ENCODE results near the gene RBFOX2.
"Not testable (repeated sequence)": the region's sequence is repeated elsewhere in the genome, so short reads cannot be mapped to it uniquely, and the experiment has no call there.

RBFOX2 gene

DNA sequence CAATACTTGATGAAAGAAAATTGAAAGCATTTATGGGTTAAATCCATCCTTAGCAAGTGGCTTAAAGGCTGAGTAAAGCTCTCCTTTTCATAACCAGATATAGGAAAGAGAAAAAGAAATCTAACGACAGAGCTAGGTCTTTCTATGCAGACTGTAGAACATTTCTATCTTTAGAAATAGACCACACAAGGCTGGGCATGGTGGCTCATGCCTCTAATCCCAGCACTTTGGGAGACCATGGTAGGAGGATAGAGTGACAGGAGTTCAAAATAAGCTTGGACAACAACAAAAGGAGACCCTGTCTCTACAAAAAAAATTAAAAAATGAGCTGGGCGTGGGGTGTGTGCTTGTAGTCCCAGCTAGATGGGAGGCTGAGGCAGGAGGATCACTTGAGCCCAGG, 220.2 kb downstream of the RBFOX2 start:
- H3K9me3 ChIP-seq (ENCODE audit: control insufficient read depth, low read length), result no peaks in the 10 kb centered on the region
- H3K4me3 ChIP-seq (ENCODE audit: insufficient read depth, low read depth, low read length, poor library complexity, severe bottlenecking), result no peak overlapping the region
- no peaks in the 10 kb centered on the region for H3K27me3 ChIP-seq (replicated peaks; ENCODE audit: control insufficient read depth, insufficient read depth, low read length, poor library complexity, severe bottlenecking)
- no peaks in the 10 kb centered on the region for H3K36me3 ChIP-seq (ENCODE audit: control insufficient read depth, insufficient read depth, low read length)
- no peak for DNase-seq
- H3K27ac ChIP-seq (ENCODE audit: insufficient read depth, low read length, poor library complexity, severe bottlenecking), result no peak overlapping the region
- H3K4me1 ChIP-seq (ENCODE audit: control insufficient read depth, insufficient read depth, low read length, poor library complexity, severe bottlenecking), result no peaks in the 10 kb centered on the region

DNA sequence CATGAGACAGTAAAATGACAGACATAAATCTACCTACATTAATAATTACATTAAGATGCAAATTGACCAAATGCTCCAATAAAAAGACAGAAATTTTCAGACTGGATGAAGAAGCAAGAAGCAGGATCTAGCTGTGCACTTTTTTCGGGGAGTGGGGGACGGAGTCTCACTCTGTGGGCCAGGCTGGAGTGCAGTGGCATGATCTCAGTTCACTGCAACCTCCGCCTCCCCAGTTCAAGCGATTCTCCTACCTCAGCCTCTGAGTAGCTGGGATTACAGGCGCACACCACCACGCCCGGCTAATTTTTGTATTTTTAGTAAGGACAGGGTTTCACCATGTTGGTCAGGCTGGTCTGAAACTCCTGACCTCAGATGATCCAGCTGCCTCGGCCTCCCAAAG, 222.0 kb downstream of the RBFOX2 start:
- H3K9me3 ChIP-seq (ENCODE audit: control insufficient read depth, low read length); H3K36me3 ChIP-seq (ENCODE audit: control insufficient read depth, insufficient read depth, low read length); DNase-seq; H3K27me3 ChIP-seq (replicated peaks; ENCODE audit: control insufficient read depth, insufficient read depth, low read length, poor library complexity, severe bottlenecking); H3K4me1 ChIP-seq (ENCODE audit: control insufficient read depth, insufficient read depth, low read length, poor library complexity, severe bottlenecking); H3K27ac ChIP-seq (ENCODE audit: insufficient read depth, low read length, poor library complexity, severe bottlenecking); H3K4me3 ChIP-seq (ENCODE audit: insufficient read depth, low read depth, low read length, poor library complexity, severe bottlenecking): not testable (repeated sequence)

DNA sequence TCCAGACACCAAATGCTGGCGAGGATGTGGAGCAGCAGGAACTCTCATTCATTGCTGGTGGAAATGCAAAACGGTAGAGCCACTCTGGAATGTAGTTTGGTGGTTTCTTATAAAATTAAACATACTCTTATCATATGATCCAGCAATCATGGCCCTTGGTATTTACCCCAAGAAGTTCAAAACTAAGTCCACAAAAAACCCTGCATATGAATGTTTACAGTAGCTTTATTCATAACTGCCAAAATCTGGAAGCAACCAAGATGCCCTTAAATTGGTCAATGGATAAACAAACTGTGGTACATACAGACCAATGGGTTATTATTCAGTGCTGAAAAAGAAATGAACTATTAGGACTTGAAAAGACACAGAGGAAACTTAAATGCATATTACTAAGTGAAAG, 223.2 kb downstream of the RBFOX2 start:
- Histone ChIP-seq H3K27ac (ENCODE audit: insufficient read depth, low read length, poor library complexity, severe bottlenecking) (no peak overlapping the region), H3K4me3 (ENCODE audit: insufficient read depth, low read depth, low read length, poor library complexity, severe bottlenecking) (no peak overlapping the region), H3K4me1 (ENCODE audit: control insufficient read depth, insufficient read depth, low read length, poor library complexity, severe bottlenecking) (no peaks in the 10 kb centered on the region), H3K36me3 (ENCODE audit: control insufficient read depth, insufficient read depth, low read length) (no peaks in the 10 kb centered on the region), H3K27me3 (replicated peaks; ENCODE audit: control insufficient read depth, insufficient read depth, low read length, poor library complexity, severe bottlenecking) (no peaks in the 10 kb centered on the region), H3K9me3 (ENCODE audit: control insufficient read depth, low read length) (no peaks in the 10 kb centered on the region)
- no peak for DNase-seq

DNA sequence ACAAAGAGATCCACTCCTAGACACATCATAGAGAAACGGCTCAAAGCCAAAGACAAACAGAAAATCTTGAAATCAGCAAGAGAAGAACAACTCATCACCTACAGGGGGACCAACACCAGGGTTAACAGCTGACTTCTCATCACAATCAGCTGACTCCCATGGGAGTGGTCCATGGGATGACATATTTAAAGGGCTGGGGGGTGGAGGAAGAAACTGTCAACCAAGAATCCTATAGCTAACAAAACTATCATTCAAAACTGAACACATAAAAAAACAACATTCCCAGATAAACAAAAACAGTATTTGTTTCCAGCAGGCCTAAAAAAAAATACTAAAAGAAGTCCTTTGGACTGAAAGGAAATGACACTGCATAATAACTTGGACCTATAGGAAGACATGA, 224.2 kb downstream of the RBFOX2 start:
- Histone ChIP-seq H3K27ac (ENCODE audit: insufficient read depth, low read length, poor library complexity, severe bottlenecking) (no peak overlapping the region), H3K4me3 (ENCODE audit: insufficient read depth, low read depth, low read length, poor library complexity, severe bottlenecking) (no peak overlapping the region), H3K36me3 (ENCODE audit: control insufficient read depth, insufficient read depth, low read length) (no peaks in the 10 kb centered on the region), H3K4me1 (ENCODE audit: control insufficient read depth, insufficient read depth, low read length, poor library complexity, severe bottlenecking) (no peaks in the 10 kb centered on the region), H3K27me3 (replicated peaks; ENCODE audit: control insufficient read depth, insufficient read depth, low read length, poor library complexity, severe bottlenecking) (no peaks in the 10 kb centered on the region), H3K9me3 (ENCODE audit: control insufficient read depth, low read length) (no peaks in the 10 kb centered on the region)
- DNase-seq, result no peak

DNA sequence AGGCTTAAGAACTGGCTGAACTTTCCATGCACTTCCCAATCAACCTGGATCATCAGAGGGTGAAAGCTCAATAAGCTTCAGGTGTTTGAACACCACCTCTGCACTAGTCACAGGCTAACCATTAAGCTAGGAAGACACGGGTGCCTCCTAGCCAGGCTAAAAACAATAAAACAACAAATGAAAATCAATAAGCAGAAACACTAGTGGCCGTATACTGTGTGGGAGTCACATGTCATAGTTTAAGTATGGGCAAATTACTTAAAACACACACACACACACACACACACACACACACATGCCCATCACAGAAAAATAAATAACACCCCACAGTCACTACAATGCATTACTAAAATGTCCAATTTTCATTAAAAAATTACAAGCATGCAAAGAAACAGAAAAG, 225.7 kb downstream of the RBFOX2 start:
- Histone ChIP-seq H3K4me1 (ENCODE audit: control insufficient read depth, insufficient read depth, low read length, poor library complexity, severe bottlenecking) (no peaks in the 10 kb centered on the region), H3K4me3 (ENCODE audit: insufficient read depth, low read depth, low read length, poor library complexity, severe bottlenecking) (no peak overlapping the region), H3K9me3 (ENCODE audit: control insufficient read depth, low read length) (no peaks in the 10 kb centered on the region), H3K36me3 (ENCODE audit: control insufficient read depth, insufficient read depth, low read length) (no peaks in the 10 kb centered on the region), H3K27ac (ENCODE audit: insufficient read depth, low read length, poor library complexity, severe bottlenecking) (no peak overlapping the region), H3K27me3 (replicated peaks; ENCODE audit: control insufficient read depth, insufficient read depth, low read length, poor library complexity, severe bottlenecking) (no peaks in the 10 kb centered on the region)
- no peak for DNase-seq

DNA sequence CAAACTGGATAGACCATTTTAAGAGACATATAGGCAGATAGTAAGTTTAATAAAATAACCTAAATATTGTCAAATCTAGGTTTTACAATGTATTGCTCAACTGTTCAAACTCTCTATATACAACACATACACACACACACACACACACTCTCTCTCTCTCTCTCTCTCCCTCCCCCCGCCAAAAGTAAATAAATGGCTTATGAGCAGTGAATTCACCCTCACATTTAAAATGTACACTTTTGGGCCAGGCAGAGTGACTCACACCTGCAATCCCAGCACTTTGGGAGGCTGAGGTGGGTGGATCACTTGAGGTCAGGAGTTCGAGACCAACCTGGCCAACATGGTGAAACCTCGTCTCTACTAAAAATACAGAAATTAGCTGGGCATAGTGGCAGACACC, 227.3 kb downstream of the RBFOX2 start:
- DNase-seq; H3K36me3 ChIP-seq (ENCODE audit: control insufficient read depth, insufficient read depth, low read length); H3K27me3 ChIP-seq (replicated peaks; ENCODE audit: control insufficient read depth, insufficient read depth, low read length, poor library complexity, severe bottlenecking); H3K27ac ChIP-seq (ENCODE audit: insufficient read depth, low read length, poor library complexity, severe bottlenecking); H3K9me3 ChIP-seq (ENCODE audit: control insufficient read depth, low read length); H3K4me3 ChIP-seq (ENCODE audit: insufficient read depth, low read depth, low read length, poor library complexity, severe bottlenecking); H3K4me1 ChIP-seq (ENCODE audit: control insufficient read depth, insufficient read depth, low read length, poor library complexity, severe bottlenecking): not testable (repeated sequence)

DNA sequence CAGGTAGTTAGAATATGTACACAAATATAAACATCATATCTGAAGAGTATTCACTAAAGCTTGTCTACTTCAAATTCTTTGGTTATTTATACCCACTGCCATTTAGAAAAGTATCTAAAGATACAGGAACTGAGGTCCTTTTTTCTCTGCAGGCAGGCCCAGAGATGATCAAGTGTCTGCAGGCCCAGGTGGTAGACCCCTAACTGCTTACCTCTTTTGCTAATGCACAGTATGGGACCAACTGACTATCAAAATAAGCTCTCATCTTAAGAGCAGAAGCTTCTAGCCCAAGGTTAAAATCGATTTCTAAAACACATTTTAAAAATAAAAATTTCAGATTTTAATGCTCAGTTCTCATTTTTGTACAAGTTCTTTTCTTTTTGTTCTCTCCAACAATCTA, 229.5 kb downstream of the RBFOX2 start:
- Histone ChIP-seq H3K27me3 (replicated peaks; ENCODE audit: control insufficient read depth, insufficient read depth, low read length, poor library complexity, severe bottlenecking) (no peaks in the 10 kb centered on the region), H3K9me3 (ENCODE audit: control insufficient read depth, low read length) (no peaks in the 10 kb centered on the region), H3K4me1 (ENCODE audit: control insufficient read depth, insufficient read depth, low read length, poor library complexity, severe bottlenecking) (no peaks in the 10 kb centered on the region), H3K36me3 (ENCODE audit: control insufficient read depth, insufficient read depth, low read length) (no peaks in the 10 kb centered on the region), H3K4me3 (ENCODE audit: insufficient read depth, low read depth, low read length, poor library complexity, severe bottlenecking) (no peak overlapping the region), H3K27ac (ENCODE audit: insufficient read depth, low read length, poor library complexity, severe bottlenecking) (no peak overlapping the region)
- DNase-seq, result no peak

DNA sequence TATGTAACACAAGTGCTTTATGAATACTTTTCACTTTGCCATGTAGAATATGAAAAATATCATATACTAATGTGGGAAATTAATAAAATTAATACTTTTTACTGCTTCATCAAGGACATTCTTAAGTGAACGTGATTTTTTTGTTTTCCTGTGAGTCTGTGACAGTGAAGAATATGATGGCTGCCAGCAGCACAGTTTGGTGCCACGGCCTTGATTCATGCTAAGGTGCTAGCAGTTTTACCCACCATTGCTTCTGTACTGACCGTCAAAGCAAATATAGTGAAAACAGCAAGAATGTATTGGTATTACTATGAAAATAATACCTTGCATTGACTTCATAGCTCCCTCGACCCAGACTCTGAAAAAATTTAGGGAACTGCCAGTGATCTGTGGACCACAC, 231.2 kb downstream of the RBFOX2 start:
- H3K4me1 ChIP-seq (ENCODE audit: control insufficient read depth, insufficient read depth, low read length, poor library complexity, severe bottlenecking), result no peaks in the 10 kb centered on the region
- H3K27ac ChIP-seq (ENCODE audit: insufficient read depth, low read length, poor library complexity, severe bottlenecking), result no peak overlapping the region
- no peak for DNase-seq
- no peaks in the 10 kb centered on the region for H3K27me3 ChIP-seq (replicated peaks; ENCODE audit: control insufficient read depth, insufficient read depth, low read length, poor library complexity, severe bottlenecking)
- H3K36me3 ChIP-seq (ENCODE audit: control insufficient read depth, insufficient read depth, low read length), result no peaks in the 10 kb centered on the region
- no peak overlapping the region for H3K4me3 ChIP-seq (ENCODE audit: insufficient read depth, low read depth, low read length, poor library complexity, severe bottlenecking)
- no peaks in the 10 kb centered on the region for H3K9me3 ChIP-seq (ENCODE audit: control insufficient read depth, low read length)

DNA sequence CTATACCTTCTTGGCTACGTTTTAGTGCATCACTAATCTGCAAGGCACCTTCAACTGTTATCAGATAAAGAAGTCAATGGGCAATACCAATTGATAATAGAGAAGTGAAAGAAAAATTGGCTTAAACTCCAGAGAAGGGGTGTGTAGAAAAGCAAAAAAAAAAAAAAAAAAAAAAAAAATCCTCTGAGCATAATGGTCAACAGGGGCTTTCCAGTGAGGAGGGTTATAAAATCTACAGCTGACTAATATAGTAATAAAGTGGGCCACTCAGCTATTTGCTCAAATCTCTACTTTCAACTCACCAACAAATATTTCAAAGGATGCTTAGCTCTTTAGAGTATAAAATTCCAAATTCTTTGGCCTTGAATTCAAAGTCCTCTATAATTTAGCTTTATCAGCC, 233.1 kb downstream of the RBFOX2 start:
- H3K27ac ChIP-seq (ENCODE audit: insufficient read depth, low read length, poor library complexity, severe bottlenecking), result no peak overlapping the region
- no peak overlapping the region for H3K4me3 ChIP-seq (ENCODE audit: insufficient read depth, low read depth, low read length, poor library complexity, severe bottlenecking)
- H3K36me3 ChIP-seq (ENCODE audit: control insufficient read depth, insufficient read depth, low read length), result no peaks in the 10 kb centered on the region
- H3K9me3 ChIP-seq (ENCODE audit: control insufficient read depth, low read length), result no peaks in the 10 kb centered on the region
- no peaks in the 10 kb centered on the region for H3K4me1 ChIP-seq (ENCODE audit: control insufficient read depth, insufficient read depth, low read length, poor library complexity, severe bottlenecking)
- no peak for DNase-seq
- H3K27me3 ChIP-seq (replicated peaks; ENCODE audit: control insufficient read depth, insufficient read depth, low read length, poor library complexity, severe bottlenecking), result no peaks in the 10 kb centered on the region

DNA sequence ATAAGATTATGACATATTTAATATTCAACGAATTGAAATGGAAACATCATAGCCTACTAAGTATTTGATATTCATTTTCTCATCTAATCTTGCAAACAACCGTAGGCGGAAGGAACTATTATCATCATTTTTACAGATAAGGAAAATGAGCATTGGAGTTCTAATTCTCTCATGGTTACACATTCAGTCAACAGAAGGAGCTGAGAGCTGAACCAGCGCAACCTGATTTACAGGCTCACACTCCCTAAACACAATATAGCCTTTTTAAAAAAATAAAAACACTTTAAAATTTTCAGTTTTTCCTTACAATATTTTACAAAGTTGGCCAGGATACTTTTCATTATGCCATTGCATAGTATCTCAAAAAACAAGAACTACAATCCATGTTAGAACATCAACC, 236.1 kb downstream of the RBFOX2 start:
- Histone ChIP-seq H3K27ac (ENCODE audit: insufficient read depth, low read length, poor library complexity, severe bottlenecking) (no peak overlapping the region), H3K4me3 (ENCODE audit: insufficient read depth, low read depth, low read length, poor library complexity, severe bottlenecking) (no peak overlapping the region), H3K9me3 (ENCODE audit: control insufficient read depth, low read length) (no peaks in the 10 kb centered on the region), H3K27me3 (replicated peaks; ENCODE audit: control insufficient read depth, insufficient read depth, low read length, poor library complexity, severe bottlenecking) (no peaks in the 10 kb centered on the region), H3K36me3 (ENCODE audit: control insufficient read depth, insufficient read depth, low read length) (no peaks in the 10 kb centered on the region), H3K4me1 (ENCODE audit: control insufficient read depth, insufficient read depth, low read length, poor library complexity, severe bottlenecking) (no peaks in the 10 kb centered on the region)
- DNase-seq, result no peak

DNA sequence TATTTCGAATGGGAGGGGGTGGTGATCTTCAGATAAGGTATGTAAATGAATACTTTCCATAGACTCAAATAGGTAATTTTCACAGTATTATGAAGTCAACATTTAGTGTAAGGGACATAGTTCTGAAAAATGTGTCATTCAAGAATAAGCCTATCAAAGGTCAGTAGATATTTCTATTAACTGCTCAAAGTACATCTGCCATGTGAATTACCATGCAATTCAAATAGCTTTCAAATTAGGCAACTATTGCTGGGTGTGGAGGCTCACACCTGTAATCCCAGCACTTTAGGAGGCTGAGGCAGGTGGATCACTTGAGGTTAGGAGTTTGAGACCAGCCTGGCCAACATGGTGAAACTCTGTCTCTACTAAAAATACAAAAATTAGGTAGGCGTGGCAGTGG, 236.8 kb downstream of the RBFOX2 start:
- H3K27ac ChIP-seq (ENCODE audit: insufficient read depth, low read length, poor library complexity, severe bottlenecking); DNase-seq; H3K4me1 ChIP-seq (ENCODE audit: control insufficient read depth, insufficient read depth, low read length, poor library complexity, severe bottlenecking); H3K36me3 ChIP-seq (ENCODE audit: control insufficient read depth, insufficient read depth, low read length); H3K4me3 ChIP-seq (ENCODE audit: insufficient read depth, low read depth, low read length, poor library complexity, severe bottlenecking); H3K27me3 ChIP-seq (replicated peaks; ENCODE audit: control insufficient read depth, insufficient read depth, low read length, poor library complexity, severe bottlenecking); H3K9me3 ChIP-seq (ENCODE audit: control insufficient read depth, low read length): not testable (repeated sequence)
